Measurements from ENCODE around the gene OPTN. TPM values are rescaled to one million over a fixed set of nuclear protein-coding genes. Genes with fewer than 3 reads are reported as not detected.
A peak's percentile ranks its signal among the peaks of the same experiment; 100 is the strongest.

Gene OPTN
- total and polyA plus RNA-seq, 12 donors, result 63.2 to 148 (median 92.5) TPM

DNA sequence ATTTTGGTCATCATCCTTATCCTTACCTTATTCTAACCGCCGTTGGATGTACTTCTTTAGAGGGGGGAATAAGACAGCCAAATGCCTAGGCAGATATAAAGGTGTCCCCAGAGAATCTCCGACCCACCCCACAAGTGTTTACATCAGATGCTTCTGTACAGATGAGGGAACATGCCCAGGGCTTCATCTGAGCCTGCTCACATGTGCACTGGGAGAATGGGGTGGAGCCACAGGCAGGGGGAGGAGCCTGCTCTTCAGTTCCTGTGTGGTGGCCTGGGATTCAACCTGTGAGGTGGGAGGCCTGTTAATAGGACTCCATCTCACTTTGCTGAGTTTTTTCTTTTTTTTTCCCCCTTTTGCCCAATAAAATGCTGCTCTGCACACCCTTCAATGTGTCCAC is 27.6 kb upstream of the OPTN start:
- H3K4me1 ChIP-seq (replicated peaks in 1 of 2), result no peaks in the 10 kb centered on the region
- H3K9me3 ChIP-seq (replicated peaks in 1 of 3), result no peaks in the 10 kb centered on the region
- H3K27me3 ChIP-seq, result no peaks in the 10 kb centered on the region
- H3K36me3 ChIP-seq (replicated peaks in 1 of 2), result no peaks in the 10 kb centered on the region
- no peak overlapping the region for H3K4me3 ChIP-seq
- H3K27ac ChIP-seq, result no peak overlapping the region
- DNase-seq, result no peak
- intact Hi-C loops (cut with DNase I), result loop anchor here in 1 of 2 donors (10.0 kb wide), 1 partner anchor 168 kb away; no protein-coding TSS in a partner anchor
- TF ChIP-seq, protein P1, sequence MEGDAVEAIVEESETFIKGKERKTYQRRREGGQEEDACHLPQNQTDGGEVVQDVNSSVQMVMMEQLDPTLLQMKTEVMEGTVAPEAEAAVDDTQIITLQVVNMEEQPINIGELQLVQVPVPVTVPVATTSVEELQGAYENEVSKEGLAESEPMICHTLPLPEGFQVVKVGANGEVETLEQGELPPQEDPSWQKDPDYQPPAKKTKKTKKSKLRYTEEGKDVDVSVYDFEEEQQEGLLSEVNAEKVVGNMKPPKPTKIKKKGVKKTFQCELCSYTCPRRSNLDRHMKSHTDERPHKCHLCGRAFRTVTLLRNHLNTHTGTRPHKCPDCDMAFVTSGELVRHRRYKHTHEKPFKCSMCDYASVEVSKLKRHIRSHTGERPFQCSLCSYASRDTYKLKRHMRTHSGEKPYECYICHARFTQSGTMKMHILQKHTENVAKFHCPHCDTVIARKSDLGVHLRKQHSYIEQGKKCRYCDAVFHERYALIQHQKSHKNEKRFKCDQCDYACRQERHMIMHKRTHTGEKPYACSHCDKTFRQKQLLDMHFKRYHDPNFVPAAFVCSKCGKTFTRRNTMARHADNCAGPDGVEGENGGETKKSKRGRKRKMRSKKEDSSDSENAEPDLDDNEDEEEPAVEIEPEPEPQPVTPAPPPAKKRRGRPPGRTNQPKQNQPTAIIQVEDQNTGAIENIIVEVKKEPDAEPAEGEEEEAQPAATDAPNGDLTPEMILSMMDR (IDR thresholded peaks at IDR 0.05), result no peak
- no peak for TF ChIP-seq POLR2A (IDR thresholded peaks at IDR 0.05)
- 89 to 96% (median 93%) methylated on average over 3 of the region's 3 CpGs for WGBS, 4 donors

DNA sequence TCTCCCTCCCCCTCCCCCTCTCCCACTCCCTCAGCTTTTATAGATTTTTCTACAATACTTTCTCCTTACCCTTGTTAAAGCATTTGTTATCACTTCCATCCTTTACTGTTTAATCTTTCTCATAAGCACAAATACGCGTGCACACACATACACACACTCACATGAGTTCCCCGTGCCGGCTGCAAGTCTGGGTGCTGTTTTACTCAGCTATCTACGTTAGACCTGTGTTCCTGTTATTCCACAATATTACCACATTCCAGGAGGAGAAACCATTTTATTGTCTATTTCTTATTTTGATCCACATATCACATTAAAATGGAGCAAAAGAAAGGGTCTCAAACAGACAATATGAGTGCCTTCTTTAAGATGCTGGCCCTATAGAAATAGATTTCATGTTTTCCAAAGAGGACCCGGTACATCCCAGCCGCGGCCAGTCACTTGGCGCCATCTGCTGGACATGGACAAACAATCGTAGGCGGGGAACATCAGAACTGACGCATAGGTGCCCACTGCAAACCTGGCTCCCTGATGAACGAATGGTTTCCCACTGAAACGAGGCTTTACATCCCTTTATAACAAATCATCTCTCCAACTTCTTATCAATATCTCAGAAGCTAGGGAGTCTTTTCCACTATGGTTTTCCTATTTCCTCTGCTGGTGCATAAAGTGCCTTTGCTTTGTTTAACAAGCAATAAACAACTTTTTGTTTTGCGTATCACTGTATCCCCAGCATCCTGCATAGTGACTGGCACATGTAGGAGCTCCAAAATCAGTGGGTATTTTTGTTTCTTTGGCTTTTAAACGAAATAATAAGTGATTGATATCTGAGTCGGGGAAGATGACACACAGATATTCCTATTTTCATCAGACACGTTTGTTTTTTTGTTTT is 25.2 kb upstream of the OPTN start:
- Histone ChIP-seq H3K4me3 (no peak overlapping the region), H3K27ac (no peak overlapping the region), H3K4me1 (replicated peaks in 1 of 2) (no peaks in the 10 kb centered on the region), H3K36me3 (replicated peaks in 1 of 2) (no peaks in the 10 kb centered on the region), H3K27me3 (no peaks in the 10 kb centered on the region), H3K9me3 (replicated peaks in 1 of 3) (peaks cover 0 to 5% (median 0%) of the 10 kb centered on the region in 3 donors)
- DNase-seq, result peak; percentile 49 to 81 (median 65)
- WGBS, 4 donors, result 22 to 29% (median 25%) methylated on average over 18 of the region's 18 CpGs
- TF ChIP-seq POLR2A (IDR thresholded peaks at IDR 0.05), result no peak
- TF ChIP-seq, protein P1 (IDR thresholded peaks at IDR 0.05), result peak; percentile 36 to 86 (median 66)
- intact Hi-C loops (cut with DNase I), result loop anchor here in 1 of 2 donors (10.0 kb wide), 1 partner anchor 170 kb away; no protein-coding TSS in a partner anchor

DNA sequence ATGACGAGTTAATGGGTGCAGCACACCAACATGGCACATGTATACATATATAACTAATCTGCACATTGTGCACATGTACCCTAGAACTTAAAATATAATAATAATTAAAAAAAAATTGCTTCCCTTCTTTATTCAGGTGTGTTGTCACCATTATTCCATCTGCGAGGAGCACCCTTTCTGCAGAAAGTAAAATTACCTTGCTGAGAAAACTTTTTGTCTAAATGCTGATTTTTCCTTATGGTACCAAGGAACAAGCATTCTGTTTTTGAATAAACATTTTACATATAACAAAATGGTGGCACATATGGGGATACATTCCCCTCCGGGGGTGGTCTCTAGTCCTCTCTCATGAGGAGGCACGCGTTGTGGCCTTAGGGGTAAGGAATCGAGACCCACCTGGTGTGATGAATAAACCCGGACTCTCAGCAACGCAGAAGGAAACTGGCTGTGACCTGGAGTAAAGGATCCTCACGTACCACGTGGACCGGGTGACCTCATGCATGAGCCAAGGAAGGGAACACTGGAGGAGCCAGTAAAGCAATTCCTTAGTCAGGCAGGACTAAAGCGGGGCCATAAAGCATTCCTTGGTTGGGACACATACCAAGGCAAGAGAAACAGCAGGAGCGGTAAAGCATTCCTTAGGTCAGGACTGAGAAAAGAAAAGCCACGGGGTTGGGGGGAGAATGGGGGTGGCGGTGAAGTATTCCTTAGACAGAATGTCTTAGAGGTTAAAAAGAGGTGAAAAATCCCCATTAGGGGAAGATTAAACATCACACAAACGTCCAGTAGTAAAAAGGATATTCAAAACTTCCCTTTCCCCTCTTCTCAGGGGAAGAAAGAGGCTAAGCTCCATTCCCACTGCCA is 20.8 kb upstream of the OPTN start:
- H3K4me3 ChIP-seq, result no peak overlapping the region
- no peaks in the 10 kb centered on the region for H3K4me1 ChIP-seq (replicated peaks in 1 of 2)
- 86 to 92% (median 88%) methylated on average over 16 of the region's 16 CpGs for WGBS, 4 donors
- H3K36me3 ChIP-seq (replicated peaks in 1 of 2), result no peaks in the 10 kb centered on the region
- DNase-seq, result no peak
- intact Hi-C loops (cut with DNase I), result loop anchor here in 1 of 2 donors (10.0 kb wide), 1 partner anchor 174 kb away; no protein-coding TSS in a partner anchor
- peaks cover 0 to 12% (median 0%) of the 10 kb centered on the region in 3 donors for H3K9me3 ChIP-seq (replicated peaks in 1 of 3)
- TF ChIP-seq, protein P1 (IDR thresholded peaks at IDR 0.05), result no peak
- no peak for TF ChIP-seq POLR2A (IDR thresholded peaks at IDR 0.05)
- H3K27me3 ChIP-seq, result no peaks in the 10 kb centered on the region
- no peak overlapping the region for H3K27ac ChIP-seq

DNA sequence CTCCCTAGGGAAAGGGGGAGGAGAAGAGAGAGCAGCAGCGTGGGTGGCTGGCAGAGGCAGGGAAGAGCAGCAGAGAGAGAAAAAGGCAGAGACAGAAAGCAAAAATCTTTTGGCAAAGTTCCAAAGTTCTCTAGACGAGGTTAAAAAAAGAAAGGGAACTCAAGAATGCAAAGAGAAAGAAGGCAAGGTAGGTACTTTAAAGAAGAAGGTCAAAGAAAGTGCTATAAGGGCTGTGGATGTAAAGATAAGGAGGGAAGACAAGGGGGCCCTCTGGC is 20.2 kb upstream of the OPTN start:
- intact Hi-C loops (cut with DNase I), result loop anchor here in 1 of 2 donors (10.0 kb wide), 2 partner anchors 175 to 355 kb away; no protein-coding TSS in a partner anchor
- Histone ChIP-seq H3K36me3 (replicated peaks in 1 of 2) (no peaks in the 10 kb centered on the region), H3K9me3 (replicated peaks in 1 of 3) (peaks cover 0 to 12% (median 0%) of the 10 kb centered on the region in 3 donors), H3K4me3 (no peak overlapping the region), H3K27me3 (no peaks in the 10 kb centered on the region), H3K4me1 (replicated peaks in 1 of 2) (no peaks in the 10 kb centered on the region), H3K27ac (no peak overlapping the region)
- no peak for DNase-seq
- WGBS, 4 donors, result 18 to 25% (median 19%) methylated on average over 2 of the region's 2 CpGs
- TF ChIP-seq POLR2A (IDR thresholded peaks at IDR 0.05), result no peak
- TF ChIP-seq, protein P1 (IDR thresholded peaks at IDR 0.05), result no peak
